HEK293 (cell line): ENCODE results near the gene C13orf42.

ENCODE experiments used
- CTCF ChIA-PET: fragments of 350-600 bp; formaldehyde crosslinking; extraction: SDS; loops from one replicate; lab custom pipeline; 2021; ENCODE audit warnings: antibody characterized with exemption; lab: Yijun Ruan, JAX
- POLR2A ChIA-PET: fragments of 300-600 bp; formaldehyde crosslinking; extraction: SDS; loops from one replicate; lab custom pipeline; 2020; ENCODE audit warnings: antibody characterized with exemption, inconsistent platforms; lab: Yijun Ruan, JAX
- H3K27ac ChIP-seq: fragments of 200-500 bp; sonication (Bioruptor generic); 2 replicates; pipeline ENCODE4 v1.5.1; 2014; ENCODE audit warnings: low read depth, low read length, control low read depth, inconsistent platforms; ENCODE audit errors: extremely low read depth
- H3K36me3 ChIP-seq, 2 experiments: fragments of 200-500 bp in 1 of 2; sonication (Bioruptor generic) in 1 of 2; 1 replicate in 1 of 2; 2 replicates in 1 of 2; pipeline ENCODE4 v1.5.1; 2014 to 2017; ENCODE audit warnings: inconsistent platforms in 2 of 2, low read length in 2 of 2; ENCODE audit not compliant: control insufficient read depth in 2 of 2, insufficient read depth in 1 of 2
- H3K4me1 ChIP-seq: fragments of 200-500 bp; sonication (Bioruptor generic); 2 replicates; pipeline ENCODE4 v1.5.1; 2014; ENCODE audit warnings: mild to moderate bottlenecking, low read length, inconsistent platforms; ENCODE audit not compliant: control insufficient read depth, insufficient read depth
- H3K4me3 ChIP-seq: 2 replicates; pipeline ENCODE4 v1.5.1; 2011; ENCODE audit warnings: low read depth, mild to moderate bottlenecking, control low read depth, low read length, moderate library complexity
- H3K9me3 ChIP-seq: fragments of 200-500 bp; sonication (Bioruptor generic); 2 replicates; pipeline ENCODE4 v1.5.1; 2014; ENCODE audit warnings: low read depth, low read length, inconsistent platforms; ENCODE audit not compliant: control insufficient read depth, insufficient read depth
- GLI4 ChIP-seq: fragments of 450-650 bp; formaldehyde crosslinking; IDR thresholded peaks from 2 replicates; pipeline ENCODE4 v1.5.1; 2016; ENCODE audit warnings: missing biosample characterization, missing genetic modification characterization
- IKZF3 ChIP-seq: fragments of 450-650 bp; IDR thresholded peaks from 2 replicates; pipeline ENCODE4 v1.5.0; 2018; ENCODE audit warnings: missing biosample characterization, mild to moderate bottlenecking, missing genetic modification characterization, moderate library complexity
- PBX3 ChIP-seq: sonication (generic); formaldehyde crosslinking; IDR thresholded peaks from 2 replicates; pipeline ENCODE4 v1.8.1; 2022; ENCODE audit warnings: mild to moderate bottlenecking, moderate library complexity, missing genetic modification reagents
- PRDM10 ChIP-seq: fragments of 450-650 bp; formaldehyde crosslinking; IDR thresholded peaks from 2 replicates; pipeline ENCODE4 v1.5.1; 2016; ENCODE audit warnings: missing biosample characterization, missing genetic modification characterization
- PRDM2 ChIP-seq: fragments of 450-650 bp; formaldehyde crosslinking; IDR thresholded peaks from 2 replicates; pipeline ENCODE4 v1.5.1; 2016; ENCODE audit warnings: missing biosample characterization, missing genetic modification characterization, borderline replicate concordance
- RBAK ChIP-seq: fragments of 450-650 bp; formaldehyde crosslinking; IDR thresholded peaks from 2 replicates; pipeline ENCODE4 v1.5.1; 2016; ENCODE audit warnings: missing biosample characterization, missing genetic modification characterization
- REPIN1 ChIP-seq: fragments of 450-650 bp; formaldehyde crosslinking; IDR thresholded peaks from 2 replicates; pipeline ENCODE4 v1.5.1; 2017; ENCODE audit warnings: missing biosample characterization, missing genetic modification characterization, low read depth
- YY1 ChIP-seq: fragments of 450-650 bp; formaldehyde crosslinking; IDR thresholded peaks from 2 replicates; pipeline ENCODE4 v1.5.1; 2018; ENCODE audit warnings: missing biosample characterization, missing genetic modification characterization
- ZBTB1 ChIP-seq: fragments of 450-650 bp; formaldehyde crosslinking; IDR thresholded peaks from 2 replicates; pipeline ENCODE4 v1.5.1; 2016; ENCODE audit warnings: missing biosample characterization, missing genetic modification characterization
- ZFP3 ChIP-seq: fragments of 450-650 bp; formaldehyde crosslinking; IDR thresholded peaks from 2 replicates; pipeline ENCODE4 v1.5.1; 2016; ENCODE audit warnings: low read depth, missing biosample characterization, missing genetic modification characterization
- ZNF157 ChIP-seq: fragments of 450-650 bp; formaldehyde crosslinking; IDR thresholded peaks from 2 replicates; pipeline ENCODE4 v1.5.1; 2016; ENCODE audit warnings: missing biosample characterization, missing genetic modification characterization
- ZNF169 ChIP-seq: fragments of 450-650 bp; formaldehyde crosslinking; IDR thresholded peaks from 2 replicates; pipeline ENCODE4 v1.5.1; 2016; ENCODE audit warnings: missing biosample characterization, missing genetic modification characterization
- ZNF19 ChIP-seq: fragments of 450-650 bp; formaldehyde crosslinking; IDR thresholded peaks from 2 replicates; pipeline ENCODE4; 2016; ENCODE audit warnings: missing biosample characterization, missing genetic modification characterization, low read depth
- ZNF266 ChIP-seq: fragments of 450-650 bp; formaldehyde crosslinking; IDR thresholded peaks from 2 replicates; pipeline ENCODE4 v1.5.1; 2016; ENCODE audit warnings: missing biosample characterization, missing genetic modification characterization, low read depth
- ZNF335 ChIP-seq: fragments of 450-650 bp; formaldehyde crosslinking; conservative IDR thresholded peaks from 2 replicates; pipeline ENCODE4 v1.5.1; 2016; ENCODE audit warnings: missing biosample characterization, missing genetic modification characterization
- ZNF501 ChIP-seq: fragments of 450-650 bp; formaldehyde crosslinking; IDR thresholded peaks from 2 replicates; pipeline ENCODE4 v1.5.1; 2016; ENCODE audit warnings: missing biosample characterization, missing genetic modification characterization
- ZNF544 ChIP-seq: fragments of 450-650 bp; formaldehyde crosslinking; IDR thresholded peaks from 2 replicates; pipeline ENCODE4 v1.5.0; 2017; ENCODE audit warnings: missing biosample characterization, missing genetic modification characterization
- ZNF585B ChIP-seq: fragments of 450-650 bp; formaldehyde crosslinking; IDR thresholded peaks from 2 replicates; pipeline ENCODE4 v1.5.1; 2016; ENCODE audit warnings: missing biosample characterization, missing genetic modification characterization
- ZNF707 ChIP-seq: fragments of 450-650 bp; formaldehyde crosslinking; IDR thresholded peaks from 2 replicates; pipeline ENCODE4 v1.5.1; 2016; ENCODE audit warnings: missing biosample characterization, missing genetic modification characterization
- ZNF830 ChIP-seq: fragments of 450-650 bp; IDR thresholded peaks from 2 replicates; pipeline ENCODE4 v1.5.0; 2018; ENCODE audit warnings: missing biosample characterization, missing genetic modification characterization, low read depth, mild to moderate bottlenecking, moderate library complexity
- TF ChIP-seq, protein P1 (sequence below): fragments of 450-650 bp; formaldehyde crosslinking; IDR thresholded peaks from 2 replicates; pipeline ENCODE4 v1.5.1; 2017; ENCODE audit warnings: missing biosample characterization, missing genetic modification characterization
- TF ChIP-seq, protein P2 (sequence below): fragments of 450-650 bp; formaldehyde crosslinking; IDR thresholded peaks from 2 replicates; pipeline ENCODE4 v1.5.1; 2016; ENCODE audit warnings: missing biosample characterization, missing genetic modification characterization, low read depth

Gene C13orf42

DNA sequence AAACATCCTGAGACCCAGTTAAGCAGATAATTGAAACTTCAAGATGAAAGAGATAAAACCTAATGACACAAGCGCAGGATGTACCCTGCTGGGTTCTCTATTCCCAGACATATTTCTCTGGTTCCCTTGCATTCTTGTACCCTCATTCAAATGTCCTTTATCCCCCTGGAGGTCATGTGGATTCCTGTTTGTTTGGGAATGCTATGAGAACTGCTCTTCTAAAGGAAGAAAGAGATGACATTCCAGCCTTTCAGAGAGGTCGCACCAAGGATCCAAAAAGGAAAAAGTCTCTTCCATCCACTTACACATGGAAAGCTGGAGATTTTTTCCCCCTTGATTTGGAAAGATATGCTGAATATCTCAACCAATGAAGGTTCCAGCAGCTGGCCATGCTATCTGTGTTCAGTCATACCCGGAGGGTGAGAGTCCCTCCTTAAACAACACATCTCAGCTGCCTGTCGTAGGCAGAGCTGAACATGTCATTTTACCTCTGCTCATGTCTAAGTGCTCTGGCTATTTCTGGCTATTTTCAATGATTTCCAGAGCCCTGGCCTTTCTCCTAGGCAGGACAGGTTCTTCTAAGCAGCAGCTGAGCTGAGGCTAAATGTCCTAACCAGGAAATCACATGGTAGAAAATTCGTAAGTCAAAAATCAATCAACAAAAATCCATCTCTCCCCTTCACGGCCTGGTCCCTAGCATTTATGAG is 52.5 kb downstream of the C13orf42 start:
- H3K36me3 ChIP-seq: no peaks in the 10 kb centered on the region
- TF ChIP-seq GLI4 (no peak), RBAK (tag by site-specific recombination) (no peak), PRDM10 (tag by site-specific recombination) (no peak), ZNF544 (tag by site-specific recombination) (no peak), YY1 (no peak), ZFP3 (no peak)
- TF ChIP-seq, protein P1, sequence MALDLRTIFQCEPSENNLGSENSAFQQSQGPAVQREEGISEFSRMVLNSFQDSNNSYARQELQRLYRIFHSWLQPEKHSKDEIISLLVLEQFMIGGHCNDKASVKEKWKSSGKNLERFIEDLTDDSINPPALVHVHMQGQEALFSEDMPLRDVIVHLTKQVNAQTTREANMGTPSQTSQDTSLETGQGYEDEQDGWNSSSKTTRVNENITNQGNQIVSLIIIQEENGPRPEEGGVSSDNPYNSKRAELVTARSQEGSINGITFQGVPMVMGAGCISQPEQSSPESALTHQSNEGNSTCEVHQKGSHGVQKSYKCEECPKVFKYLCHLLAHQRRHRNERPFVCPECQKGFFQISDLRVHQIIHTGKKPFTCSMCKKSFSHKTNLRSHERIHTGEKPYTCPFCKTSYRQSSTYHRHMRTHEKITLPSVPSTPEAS (tag by site-specific recombination): no peak
- TF ChIP-seq, protein P2, sequence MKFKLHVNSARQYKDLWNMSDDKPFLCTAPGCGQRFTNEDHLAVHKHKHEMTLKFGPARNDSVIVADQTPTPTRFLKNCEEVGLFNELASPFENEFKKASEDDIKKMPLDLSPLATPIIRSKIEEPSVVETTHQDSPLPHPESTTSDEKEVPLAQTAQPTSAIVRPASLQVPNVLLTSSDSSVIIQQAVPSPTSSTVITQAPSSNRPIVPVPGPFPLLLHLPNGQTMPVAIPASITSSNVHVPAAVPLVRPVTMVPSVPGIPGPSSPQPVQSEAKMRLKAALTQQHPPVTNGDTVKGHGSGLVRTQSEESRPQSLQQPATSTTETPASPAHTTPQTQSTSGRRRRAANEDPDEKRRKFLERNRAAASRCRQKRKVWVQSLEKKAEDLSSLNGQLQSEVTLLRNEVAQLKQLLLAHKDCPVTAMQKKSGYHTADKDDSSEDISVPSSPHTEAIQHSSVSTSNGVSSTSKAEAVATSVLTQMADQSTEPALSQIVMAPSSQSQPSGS (tag by site-specific recombination): no peak
- no peaks in the 10 kb centered on the region for H3K9me3 ChIP-seq
- ChIA-PET CTCF (interaction anchor here (0.7 kb wide), 1 partner anchor 43 kb away, joined by 4 read pairs; no protein-coding TSS in a partner anchor), POLR2A (no interaction called here)
- no peaks in the 10 kb centered on the region for H3K4me1 ChIP-seq
- no peak overlapping the region for H3K27ac ChIP-seq
- H3K4me3 ChIP-seq: no peak overlapping the region

- ChIA-PET POLR2A (no interaction called here), CTCF (interaction anchor here (0.6 to 0.7 kb wide), 2 partner anchors 43 to 304 kb away, joined by 3 to 4 read pairs; no protein-coding TSS in a partner anchor)
- H3K4me3 ChIP-seq: no peak overlapping the region
- no peaks in the 10 kb centered on the region for H3K36me3 ChIP-seq
- H3K27ac ChIP-seq: no peak overlapping the region
- no peaks in the 10 kb centered on the region for H3K4me1 ChIP-seq
- no peaks in the 10 kb centered on the region for H3K9me3 ChIP-seq
- TF ChIP-seq PRDM2 (tag by site-specific recombination) (no peak), ZNF585B (no peak), ZNF266 (tag by site-specific recombination) (no peak), REPIN1 (tag by site-specific recombination) (no peak), ZNF169 (tag by site-specific recombination) (no peak), GLI4 (no peak), ZNF501 (tag by site-specific recombination) (no peak), ZNF707 (tag by site-specific recombination) (no peak), ZNF157 (no peak), PBX3 (CRISPR knock-in tag) (no peak), ZNF335 (tag by site-specific recombination) (no peak), IKZF3 (tag by site-specific recombination) (no peak), ZNF830 (no peak), ZNF19 (tag by site-specific recombination) (no peak), ZBTB1 (tag by site-specific recombination) (no peak)
These were observed 53.2 kb downstream of the C13orf42 start for GRCh38 chr13:51057906-51058305.
